Left lung (tissue), 10 donors: ENCODE results near the gene MARF1. TPM values are rescaled to one million over a fixed set of nuclear protein-coding genes. Genes with fewer than 3 reads are reported as not detected.

Source experiments
- ATAC-seq: fragments of 200-7000 bp; cut with Tn5 transposase; one replicate; pipeline ENCODE4 v1.9.1; 2020; ENCODE audit warnings: moderate library complexity
- DNase-seq, 4 donors: peaks; one replicate each; pipeline ENCODE4 v3.0.0-alpha.2; 2013 to 2020
- H3K27ac ChIP-seq, 2 donors: fragments of 200-600 bp; sonication (generic) in 1 of 2; one replicate each; pipeline versions ENCODE4 v1.5.0 to v1.8.0; 2020 to 2021
- H3K27me3 ChIP-seq, 2 donors: fragments of 200-600 bp; sonication (generic) in 1 of 2; one replicate each; pipeline versions ENCODE4 v1.5.0 to v1.8.0; 2020 to 2021
- H3K36me3 ChIP-seq, 2 donors: fragments of 200-600 bp; sonication (generic) in 1 of 2; one replicate each; pipeline versions ENCODE4 v1.5.0 to v1.8.0; 2020 to 2021
- H3K4me1 ChIP-seq, 2 donors: fragments of 200-600 bp; one replicate each; pipeline ENCODE4 v1.8.0; 2021
- H3K4me3 ChIP-seq, 2 donors: fragments of 200-600 bp; sonication (generic) in 1 of 2; one replicate each; pipeline versions ENCODE4 v1.5.0 to v1.8.0; 2020 to 2021; ENCODE audit warnings: mild to moderate bottlenecking in 1 of 2
- H3K9me3 ChIP-seq, 2 donors: fragments of 200-600 bp; sonication (generic) in 1 of 2; one replicate each; pipeline versions ENCODE4 v1.5.0 to v1.8.0; 2020 to 2021
- CTCF ChIP-seq, 2 donors: fragments of 200-600 bp; sonication (generic) in 1 of 2; IDR thresholded peaks; one replicate each; pipeline versions ENCODE4 v1.5.0 to v1.8.0; 2021; ENCODE audit warnings: antibody characterized with exemption in 2 of 2
- intact Hi-C, 2 donors: fragments of 100-400 bp; cut with DNase I; formaldehyde crosslinking; loops; one replicate each; pipeline versions ENCODE4 v1.11.2 to v1.14.2; 2022
- polyA plus RNA-seq, 6 donors: library from polyadenylated mRNA; unstranded; fragments of 120-200 nt; gene quantifications; one replicate each; pipeline ENCODE4 v1.2.1, GENCODE V29; 2013; ENCODE audit not compliant: insufficient read length in 6 of 6
- total RNA-seq, 2 donors: library from RNA; stranded (reverse); fragmentation: NEBNext Ultra II Directional; extraction: Animal tissue kit (Norgen Biotek cat#: 25700); gene quantifications; one replicate each; pipeline ENCODE4 v1.2.1, GENCODE V29; 2021
- donor health status: DM: no; HTN: yes; CAD: no.
- donor health status: DM: no; HTN: no; CAD: no.

The MARF1 gene
- total and polyA plus RNA-seq, 8 donors: 60.1 to 86.1 (median 71.0) TPM

GRCh38 chr16:15636392-15636873 is 6.5 kb downstream of the MARF1 start:
- TF ChIP-seq CTCF (IDR thresholded peaks at IDR 0.05): no peak
- H3K27ac ChIP-seq: peak overlapping the region in 1 of 2 donors; percentile 24
- DNase-seq: no peak
- peaks cover 0 to 78% of the 10 kb centered on the region in 2 donors for H3K36me3 ChIP-seq
- no peak overlapping the region for H3K4me3 ChIP-seq
- ATAC-seq: no peak
- H3K9me3 ChIP-seq: no peaks in the 10 kb centered on the region
- intact Hi-C loops: no loop called here
- H3K27me3 ChIP-seq: no peaks in the 10 kb centered on the region
- peaks cover 2 to 35% of the 10 kb centered on the region in 2 donors for H3K4me1 ChIP-seq

- Histone ChIP-seq H3K4me3 (no peak overlapping the region), H3K27me3 (no peaks in the 10 kb centered on the region), H3K9me3 (no peaks in the 10 kb centered on the region), H3K36me3 (peaks cover 0 to 83% of the 10 kb centered on the region in 2 donors), H3K4me1 (peaks cover 0 to 30% of the 10 kb centered on the region in 2 donors), H3K27ac (peak overlapping the region in 1 of 2 donors; percentile 24)
- DNase-seq: no peak
- TF ChIP-seq CTCF (IDR thresholded peaks at IDR 0.05): no peak
- intact Hi-C loops: no loop called here
- ATAC-seq: no peak
Measured at GRCh38 chr16:15635926-15636325, 7.0 kb downstream of the MARF1 start.

- ATAC-seq (no peak), DNase-seq (no peak)
- intact Hi-C loops: no loop called here
- Histone ChIP-seq H3K4me3 (no peak overlapping the region), H3K9me3 (no peaks in the 10 kb centered on the region), H3K36me3 (peaks cover 0 to 95% of the 10 kb centered on the region in 2 donors), H3K27ac (no peak overlapping the region), H3K4me1 (peaks cover 4 to 10% of the 10 kb centered on the region in 2 donors), H3K27me3 (no peaks in the 10 kb centered on the region)
- no peak for TF ChIP-seq CTCF (IDR thresholded peaks at IDR 0.05)
Measured at GRCh38 chr16:15631730-15632409, 11.1 kb downstream of the MARF1 start.

GRCh38 chr16:15621889-15622288 is 21.1 kb downstream of the MARF1 start:
- Histone ChIP-seq H3K4me1 (no peaks in the 10 kb centered on the region), H3K27me3 (no peaks in the 10 kb centered on the region), H3K9me3 (no peaks in the 10 kb centered on the region), H3K4me3 (no peak overlapping the region), H3K36me3 (peaks cover 3 to 100% of the 10 kb centered on the region in 2 donors), H3K27ac (no peak overlapping the region)
- no peak for TF ChIP-seq CTCF (IDR thresholded peaks at IDR 0.05)
- intact Hi-C loops: no loop called here
- DNase-seq (no peak), ATAC-seq (no peak)

GRCh38 chr16:15621456-15621855 is 21.5 kb downstream of the MARF1 start:
- Histone ChIP-seq H3K27me3 (no peaks in the 10 kb centered on the region), H3K4me3 (no peak overlapping the region), H3K36me3 (peaks cover 3 to 100% of the 10 kb centered on the region in 2 donors), H3K27ac (no peak overlapping the region), H3K4me1 (no peaks in the 10 kb centered on the region), H3K9me3 (no peaks in the 10 kb centered on the region)
- DNase-seq (no peak), ATAC-seq (no peak)
- intact Hi-C loops: no loop called here
- TF ChIP-seq CTCF (IDR thresholded peaks at IDR 0.05): no peak
